Activated CD8-positive, alpha-beta memory T cell treated with anti-CD3 and anti-CD28 coated beads, Interleukin-2, amount 50 U/mL, for 1 hour (primary cell): ENCODE measurements around the gene C5orf22.
"Not testable (repeated sequence)": the region's sequence is repeated elsewhere in the genome, so short reads cannot be mapped to it uniquely, and the experiment has no call there.

Experiments
- DNase-seq: peaks from one replicate; pipeline ENCODE4 v3.0.0-alpha.2; 2020; ENCODE audit errors: extremely low read depth

C5orf22 gene

DNA sequence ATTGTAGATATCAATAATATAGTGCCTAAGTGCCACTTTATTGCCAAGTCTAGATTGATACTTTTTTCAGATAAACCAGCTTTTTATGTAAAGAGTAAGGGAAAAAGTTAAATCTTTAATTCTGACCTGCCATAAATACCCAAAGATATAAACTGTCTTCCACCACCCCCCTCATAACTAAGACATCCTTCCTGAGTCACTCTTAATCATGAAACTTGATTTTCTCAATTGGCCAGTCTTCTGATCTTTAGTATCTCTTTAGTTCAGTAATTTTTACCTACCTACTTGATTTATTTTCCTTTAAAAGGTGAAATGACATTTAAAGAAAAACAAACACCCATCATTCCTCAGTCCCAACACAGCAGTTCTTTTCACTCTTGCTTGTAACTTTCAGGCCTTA lies 21.8 kb downstream of the C5orf22 start:
- DNase-seq, result no peak

DNA sequence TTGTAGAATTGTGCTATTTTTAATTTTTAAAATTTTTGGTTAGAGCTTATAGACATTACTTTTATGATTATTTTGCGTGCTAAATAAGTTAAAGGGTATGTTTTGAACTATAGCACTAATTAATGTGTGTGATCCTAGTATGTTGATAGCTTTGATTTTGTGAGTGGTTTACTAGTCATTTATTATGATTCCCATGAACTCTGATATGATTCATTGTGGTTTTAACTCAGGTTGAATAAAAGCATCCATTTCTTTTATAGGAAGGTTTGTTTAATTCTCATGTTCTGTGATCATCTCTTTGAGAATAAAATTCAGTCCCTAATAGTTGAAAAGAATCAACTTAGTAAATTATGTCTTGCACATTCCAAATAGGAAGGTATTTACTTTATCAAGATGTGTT lies 22.5 kb downstream of the C5orf22 start:
- no peak for DNase-seq

DNA sequence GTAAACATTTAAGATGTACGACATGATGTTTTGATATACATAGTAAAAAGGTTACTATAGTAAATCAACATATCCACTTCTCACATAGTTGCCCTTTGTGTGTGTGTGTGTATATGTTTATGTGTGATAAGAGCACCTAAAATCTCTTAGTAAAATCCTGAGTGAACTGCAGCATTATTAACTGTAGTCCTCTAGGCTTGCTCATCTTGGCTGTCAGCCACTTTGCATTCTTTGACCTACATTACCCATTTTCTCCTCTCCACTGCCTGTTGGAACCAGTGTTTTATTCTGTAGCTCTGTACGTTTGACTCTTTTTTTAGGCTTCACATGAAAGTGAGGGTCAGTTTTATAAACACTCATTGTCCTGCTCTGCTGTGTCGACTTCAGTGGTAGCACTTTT lies 24.4 kb downstream of the C5orf22 start:
- no peak for DNase-seq

GRCh38 chr5:31559942-31560341 lies 27.8 kb downstream of the C5orf22 start:
- DNase-seq, result no peak

- DNase-seq, result no peak
These were observed 29.8 kb downstream of the C5orf22 start for GRCh38 chr5:31561946-31562345.

- no peak for DNase-seq
These were observed 31.1 kb downstream of the C5orf22 start for GRCh38 chr5:31563216-31563615.

GRCh38 chr5:31566362-31566761 lies 34.3 kb downstream of the C5orf22 start:
- not testable (repeated sequence) for DNase-seq

- DNase-seq, result no peak
These were observed 36.3 kb downstream of the C5orf22 start for GRCh38 chr5:31568302-31568835.

DNA sequence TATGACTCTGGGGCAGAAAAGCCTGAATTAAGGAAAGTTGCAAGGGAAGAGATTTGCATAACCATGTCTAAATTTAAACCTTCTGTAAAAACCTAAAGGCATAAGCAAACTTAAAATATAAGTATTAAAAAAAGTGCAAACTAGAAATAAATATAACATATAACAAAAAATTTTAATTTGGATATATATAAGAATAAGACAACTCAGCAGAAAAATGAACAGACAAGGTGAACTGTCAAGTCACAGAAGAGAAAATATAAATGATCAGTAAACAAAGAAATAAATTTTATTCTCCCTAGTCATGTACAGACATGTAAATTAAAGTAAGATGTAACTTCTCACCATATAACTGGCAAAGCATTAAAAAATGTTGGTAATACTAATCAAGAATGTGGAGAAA lies 37.0 kb downstream of the C5orf22 start:
- no peak for DNase-seq

GRCh38 chr5:31573494-31574142 lies 41.5 kb downstream of the C5orf22 start:
- DNase-seq, result no peak

DNA sequence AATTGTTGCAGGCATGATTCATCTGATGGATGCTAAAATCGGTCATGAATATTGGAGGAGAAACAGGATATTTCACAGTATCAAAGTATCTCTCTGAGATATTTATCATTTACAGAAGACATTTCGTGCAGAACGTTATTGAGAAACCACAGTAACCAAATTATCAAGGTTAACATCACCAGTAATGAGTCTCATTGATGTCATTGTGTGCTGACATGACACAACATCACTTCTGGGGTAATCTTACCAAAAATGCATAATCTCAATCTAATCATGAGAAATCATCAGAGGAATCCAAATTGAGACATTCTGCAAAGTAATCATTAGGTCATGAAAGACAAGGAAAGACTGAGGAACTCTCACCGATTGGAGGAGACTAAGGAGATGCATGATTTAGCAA lies 42.7 kb downstream of the C5orf22 start:
- no peak for DNase-seq

GRCh38 chr5:31577438-31577837 lies 45.3 kb downstream of the C5orf22 start:
- DNase-seq, result no peak

DNA sequence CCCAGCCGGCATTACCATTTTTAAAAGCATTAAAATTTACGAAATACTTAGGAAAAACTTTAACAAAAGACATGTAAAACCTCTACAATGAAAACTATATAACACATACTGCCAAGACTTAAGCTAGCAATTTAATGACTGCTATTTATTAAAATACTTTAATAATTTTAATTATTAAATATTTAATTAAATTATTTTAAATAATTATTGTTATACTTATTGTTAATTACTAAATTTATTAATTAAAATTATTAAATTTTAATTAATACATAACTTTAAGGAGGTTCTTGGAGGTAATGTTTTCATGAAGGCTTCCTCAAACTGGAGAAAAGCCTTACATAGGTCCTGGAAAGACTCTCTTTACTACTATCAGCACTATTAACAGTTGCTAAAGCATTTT lies 47.5 kb downstream of the C5orf22 start:
- no peak for DNase-seq

- no peak for DNase-seq
These were observed 49.5 kb downstream of the C5orf22 start for GRCh38 chr5:31581498-31582099.

DNA sequence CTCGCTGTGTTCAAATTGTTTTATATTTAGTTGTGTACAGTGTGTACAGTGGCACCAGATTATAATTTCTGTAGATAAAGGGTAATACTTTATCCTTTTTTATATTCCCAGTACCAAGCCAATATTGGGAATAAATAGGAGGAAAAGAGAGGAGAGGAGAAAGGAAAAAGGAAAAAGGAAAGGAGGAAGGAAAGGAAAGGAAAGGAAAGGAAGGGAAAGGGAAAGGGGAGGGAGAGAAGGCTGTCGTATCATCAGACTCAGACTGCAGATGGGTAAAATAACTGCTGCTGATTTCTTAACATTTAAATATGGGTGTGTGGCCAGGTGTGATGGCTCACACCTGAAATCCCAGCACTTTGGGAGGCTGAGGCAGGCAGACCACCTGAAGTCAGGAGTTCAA lies 51.0 kb downstream of the C5orf22 start:
- no peak for DNase-seq

DNA sequence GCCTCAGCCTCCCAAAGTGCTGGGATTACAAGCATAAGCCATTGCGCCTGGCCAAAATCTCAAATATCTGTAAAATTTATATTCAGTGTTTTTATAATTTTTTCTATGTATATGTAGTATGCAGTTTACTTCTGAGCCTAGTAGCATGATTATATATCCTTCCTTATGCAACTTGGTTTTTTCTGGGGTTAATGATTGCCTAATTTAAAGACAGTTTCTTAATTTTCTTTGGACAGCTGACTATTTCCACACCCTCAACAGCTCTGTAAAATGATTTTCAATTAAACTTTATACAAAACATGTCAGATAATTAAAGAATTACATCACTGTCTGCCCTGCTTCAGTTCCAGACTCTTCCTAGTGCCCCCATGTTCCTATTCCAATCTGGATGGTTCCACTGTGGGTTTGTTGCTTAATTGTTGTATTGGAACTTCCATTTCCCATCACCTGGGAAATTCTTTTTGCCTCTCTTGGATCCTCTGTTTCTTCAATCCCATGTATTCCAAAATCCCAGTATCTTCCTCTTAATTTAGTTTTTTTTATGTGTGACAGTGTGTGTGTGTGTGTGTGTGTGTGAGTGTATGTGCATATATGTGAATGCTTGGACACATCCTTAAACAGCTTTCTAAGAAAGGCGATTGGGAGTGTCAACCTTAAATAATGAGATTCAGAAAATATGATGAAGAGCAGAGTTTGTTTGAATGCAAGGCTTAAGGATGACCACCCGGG lies 53.2 kb downstream of the C5orf22 start:
- no peak for DNase-seq

GRCh38 chr5:31585895-31586270 lies 53.8 kb downstream of the C5orf22 start:
- DNase-seq, result no peak

DNA sequence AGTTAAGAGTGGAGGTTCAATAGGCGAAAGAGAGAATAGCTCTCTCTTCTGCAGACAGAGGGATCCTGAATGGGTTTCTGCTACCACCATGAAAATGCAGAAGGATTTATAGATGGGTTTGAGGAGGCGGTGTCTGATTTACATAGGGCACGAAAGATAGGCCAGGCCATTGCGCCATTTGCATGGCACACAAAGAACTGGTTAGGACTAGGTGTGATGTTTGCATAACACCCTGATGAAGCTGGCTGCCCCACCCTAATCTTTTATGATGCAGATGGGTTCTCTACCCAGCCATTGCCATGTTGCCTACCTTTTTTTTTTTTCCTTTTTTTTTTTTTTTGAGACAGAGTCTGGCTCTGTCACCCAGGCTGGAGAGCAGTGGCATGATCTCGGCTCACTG lies 55.4 kb downstream of the C5orf22 start:
- no peak for DNase-seq

GRCh38 chr5:31593665-31594064 lies 61.6 kb downstream of the C5orf22 start:
- no peak for DNase-seq

GRCh38 chr5:31596354-31596753 lies 64.3 kb downstream of the C5orf22 start:
- no peak for DNase-seq

DNA sequence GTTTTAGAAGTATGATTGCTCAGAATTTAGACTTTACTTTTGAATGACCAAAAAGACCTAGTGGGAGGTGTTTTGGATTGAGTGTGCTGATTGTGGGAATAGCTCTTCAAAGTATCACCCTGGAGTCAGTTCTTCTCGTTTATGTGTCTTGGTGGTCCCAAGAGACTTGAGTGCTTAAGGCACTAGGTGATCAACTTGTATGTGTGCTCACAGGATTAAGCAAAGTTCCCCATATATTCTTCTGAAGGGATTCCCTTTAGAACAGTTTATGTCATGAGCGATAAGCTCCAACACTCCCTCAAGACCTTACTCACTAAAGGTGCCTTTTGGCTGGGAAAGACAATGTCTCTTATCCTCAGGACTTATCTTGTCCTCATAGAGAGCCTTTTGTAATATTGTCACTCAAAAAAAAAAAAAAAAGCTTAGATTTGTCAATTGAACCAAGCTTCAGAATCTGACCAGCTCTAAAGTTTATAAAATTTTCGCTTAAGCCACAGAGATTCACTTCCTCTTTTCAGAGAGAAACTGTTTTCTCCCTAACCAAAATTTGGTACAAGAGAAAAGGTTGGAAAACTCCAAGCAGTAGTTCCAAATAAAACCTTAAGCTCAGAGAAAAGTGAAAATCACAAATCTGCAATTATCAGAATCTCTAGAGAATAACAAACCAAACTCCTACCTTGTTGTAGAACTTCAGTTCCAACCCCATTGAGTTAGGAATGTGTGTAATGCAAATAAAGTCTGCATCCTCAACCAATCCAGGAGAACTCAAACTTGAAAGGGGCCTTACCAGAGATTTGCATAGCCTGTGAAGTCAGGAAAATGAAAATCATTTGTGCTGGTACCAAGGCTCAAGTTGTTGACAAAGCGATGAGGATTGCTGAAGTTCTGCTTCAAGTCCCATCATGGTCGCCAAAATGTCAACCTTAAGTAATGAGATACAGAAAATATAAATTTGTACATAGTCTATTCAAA lies 66.8 kb downstream of the C5orf22 start:
- DNase-seq, result no peak

DNA sequence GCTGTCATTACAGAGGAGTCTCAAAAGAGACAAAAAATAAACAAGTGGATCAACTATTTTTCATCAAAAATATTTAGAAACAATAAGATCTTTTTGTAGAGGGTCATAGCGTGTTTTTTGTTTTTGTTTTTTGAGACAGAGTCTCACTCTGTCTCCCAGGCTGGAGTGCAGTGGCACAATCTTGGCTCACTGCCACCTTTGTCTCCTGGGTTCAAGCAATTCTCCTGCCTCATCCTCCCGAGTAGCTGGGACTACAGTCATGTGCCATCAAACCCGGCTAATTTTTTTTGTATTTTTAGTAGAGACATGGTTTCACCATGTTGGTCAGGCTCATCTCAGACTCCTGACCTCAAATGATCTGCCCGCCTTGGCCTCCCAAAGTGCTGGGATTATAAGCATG lies 70.2 kb downstream of the C5orf22 start:
- DNase-seq, result not testable (repeated sequence)
